A549 treated with CORT108297 at 1 μM for 4 hours (cell line): Measurements from ENCODE around the gene GATB. TPM values are rescaled to one million over a fixed set of nuclear protein-coding genes. Genes with fewer than 3 reads are reported as not detected.

Experiments
- total RNA-seq: library from RNA; stranded (reverse); fragments of 200-300 nt; extraction: Qiagen RNA extraction; gene quantifications from 5 replicates; pipeline ENCODE4 v1.2.3, GENCODE V29; 2022

Gene GATB
- total RNA-seq, result 9.9 to 12.1 TPM (median 11.3 TPM) in 5 replicates

GRCh38 chr4:151760712-151761661, at the start of gene GATB:
Gene GATB (minus strand): TSS chr4:151761007. CDS start chr4:151760982, 25 bp downstream.

